SK-N-SH treated with all-trans-retinoic acid at 6 μM for 48 hours (cell line): ENCODE results near the gene SERPINB6.

Experiments used
- ZFP3 ChIP-seq: fragments of 250-450 bp; sonication (Bioruptor Pico); IDR thresholded peaks from 2 replicates; pipeline ENCODE4 v1.5.0; 2020; ENCODE audit warnings: mild to moderate bottlenecking, moderate library complexity
- TF ChIP-seq, protein P1 (sequence below): fragments of 250-450 bp; sonication (Bioruptor Pico); IDR thresholded peaks from 2 replicates; pipeline ENCODE4 v1.8.0; 2020; ENCODE audit warnings: mild to moderate bottlenecking, moderate library complexity, borderline replicate concordance

GRCh38 chr6:2958776-2959175, 12.6 kb downstream of the SERPINB6 start:
- TF ChIP-seq, protein P1, sequence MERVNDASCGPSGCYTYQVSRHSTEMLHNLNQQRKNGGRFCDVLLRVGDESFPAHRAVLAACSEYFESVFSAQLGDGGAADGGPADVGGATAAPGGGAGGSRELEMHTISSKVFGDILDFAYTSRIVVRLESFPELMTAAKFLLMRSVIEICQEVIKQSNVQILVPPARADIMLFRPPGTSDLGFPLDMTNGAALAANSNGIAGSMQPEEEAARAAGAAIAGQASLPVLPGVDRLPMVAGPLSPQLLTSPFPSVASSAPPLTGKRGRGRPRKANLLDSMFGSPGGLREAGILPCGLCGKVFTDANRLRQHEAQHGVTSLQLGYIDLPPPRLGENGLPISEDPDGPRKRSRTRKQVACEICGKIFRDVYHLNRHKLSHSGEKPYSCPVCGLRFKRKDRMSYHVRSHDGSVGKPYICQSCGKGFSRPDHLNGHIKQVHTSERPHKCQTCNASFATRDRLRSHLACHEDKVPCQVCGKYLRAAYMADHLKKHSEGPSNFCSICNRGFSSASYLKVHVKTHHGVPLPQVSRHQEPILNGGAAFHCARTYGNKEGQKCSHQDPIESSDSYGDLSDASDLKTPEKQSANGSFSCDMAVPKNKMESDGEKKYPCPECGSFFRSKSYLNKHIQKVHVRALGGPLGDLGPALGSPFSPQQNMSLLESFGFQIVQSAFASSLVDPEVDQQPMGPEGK (CRISPR knock-in tag) = no peak
- no peak for TF ChIP-seq ZFP3
